ENCODE data around the gene BTBD3. TPM values are rescaled to one million over a fixed set of nuclear protein-coding genes. Genes with fewer than 3 reads are reported as not detected.
A peak's percentile ranks its signal among the peaks of the same experiment; 100 is the strongest.

BTBD3 gene
- total and polyA plus RNA-seq, 2 experiments from 2014 or later, result 15.5 to 33.2 TPM

GRCh38 chr20:11882651-11883050, 35.0 kb upstream of the BTBD3 start:
- H3K27ac ChIP-seq, result no peak overlapping the region
- H3K27me3 ChIP-seq, result no peaks in the 10 kb centered on the region
- H3K36me3 ChIP-seq, result no peaks in the 10 kb centered on the region
- H3K4me1 ChIP-seq (ENCODE audit: low read depth), result no peaks in the 10 kb centered on the region
- no peak overlapping the region for H3K4me3 ChIP-seq
- no peak for TF ChIP-seq CTCF (IDR thresholded peaks at IDR 0.05; ENCODE audit: low read depth, low read length)
- no peaks in the 10 kb centered on the region for H3K9me3 ChIP-seq (ENCODE audit: low read depth)
- no peak for DNase-seq (ENCODE audit: low read depth in 1 of 2, low spot score in 1 of 2)

- Histone ChIP-seq H3K27ac (no peak overlapping the region), H3K4me3 (no peak overlapping the region), H3K9me3 (ENCODE audit: low read depth) (no peaks in the 10 kb centered on the region), H3K36me3 (no peaks in the 10 kb centered on the region), H3K4me1 (ENCODE audit: low read depth) (peaks cover 12% of the 10 kb centered on the region), H3K27me3 (no peaks in the 10 kb centered on the region)
- no peak for TF ChIP-seq CTCF (IDR thresholded peaks at IDR 0.05; ENCODE audit: low read depth, low read length)
- DNase-seq (ENCODE audit: low read depth in 1 of 2, low spot score in 1 of 2), result no peak
Observed at GRCh38 chr20:11888648-11889047, 29.0 kb upstream of the BTBD3 start.

- Histone ChIP-seq H3K9me3 (ENCODE audit: low read depth) (no peaks in the 10 kb centered on the region), H3K36me3 (no peaks in the 10 kb centered on the region), H3K27me3 (no peaks in the 10 kb centered on the region), H3K4me1 (ENCODE audit: low read depth) (peaks cover 22% of the 10 kb centered on the region), H3K27ac (peak overlapping the region; percentile 95), H3K4me3 (peak overlapping the region; percentile 81)
- DNase-seq (ENCODE audit: low read depth in 1 of 2, low spot score in 1 of 2), result peak; percentile 94 to 95
- TF ChIP-seq CTCF (IDR thresholded peaks at IDR 0.05; ENCODE audit: low read depth, low read length), result no peak
Observed at GRCh38 chr20:11890331-11891076, 27.2 kb upstream of the BTBD3 start.

- Histone ChIP-seq H3K9me3 (ENCODE audit: low read depth) (no peaks in the 10 kb centered on the region), H3K36me3 (no peaks in the 10 kb centered on the region), H3K27me3 (no peaks in the 10 kb centered on the region), H3K27ac (peak overlapping the region; percentile 95), H3K4me1 (ENCODE audit: low read depth) (peaks cover 29% of the 10 kb centered on the region), H3K4me3 (peak overlapping the region; percentile 81)
- TF ChIP-seq CTCF (IDR thresholded peaks at IDR 0.05; ENCODE audit: low read depth, low read length), result no peak
- peak; percentile 39 to 84 for DNase-seq (ENCODE audit: low read depth in 1 of 2, low spot score in 1 of 2)
Observed at GRCh38 chr20:11891077-11891775, 26.5 kb upstream of the BTBD3 start.

GRCh38 chr20:11891776-11892545, 25.7 kb upstream of the BTBD3 start:
- Histone ChIP-seq H3K27ac (peak overlapping the region; percentile 95), H3K9me3 (ENCODE audit: low read depth) (no peaks in the 10 kb centered on the region), H3K4me1 (ENCODE audit: low read depth) (peaks cover 29% of the 10 kb centered on the region), H3K4me3 (peak overlapping the region; percentile 81), H3K27me3 (no peaks in the 10 kb centered on the region), H3K36me3 (no peaks in the 10 kb centered on the region)
- peak; percentile 75 to 93 for DNase-seq (ENCODE audit: low read depth in 1 of 2, low spot score in 1 of 2)
- TF ChIP-seq CTCF (IDR thresholded peaks at IDR 0.05; ENCODE audit: low read depth, low read length), result no peak

Data from cardiac muscle cell (in vitro differentiated cells and primary cell).